WTC11 (cell line): ENCODE results near the gene MMP7. TPM values are rescaled to one million over a fixed set of nuclear protein-coding genes. Genes with fewer than 3 reads are reported as not detected.

Source experiments
- ATAC-seq: fragments of 200-7000 bp; cut with Tn5 transposase; 2 replicates; pipeline ENCODE4 v1.10.0; 2021; ENCODE audit warnings: mild to moderate bottlenecking, moderate library complexity
- CTCF ChIA-PET: fragments of 300-600 bp; sonication (Branson Sonifier 250); formaldehyde crosslinking; loops from one replicate; lab custom pipeline; 2021; ENCODE audit warnings: antibody characterized with exemption; lab: Charles Lee
- POLR2A ChIA-PET: fragments of 350-600 bp; sonication (Branson Sonifier 250); formaldehyde crosslinking; loops from one replicate; lab custom pipeline; 2021; ENCODE audit warnings: antibody characterized with exemption; lab: Charles Lee
- DNase-seq: peaks from one replicate; pipeline ENCODE4 v3.0.0; 2021; ENCODE audit warnings: low spot score
- H3K27ac Mint-ChIP-seq: 2 replicates; pipeline ENCODE4 v1.8.0; 2021; ENCODE audit warnings: mixed read lengths
- H3K27me3 Mint-ChIP-seq: 2 replicates; pipeline ENCODE4 v1.8.0; 2021; ENCODE audit warnings: low read depth, mild to moderate bottlenecking, moderate library complexity, mixed read lengths
- H3K36me3 Mint-ChIP-seq: 2 replicates; pipeline ENCODE4 v1.8.0; 2021; ENCODE audit warnings: mixed read lengths
- H3K4me1 Mint-ChIP-seq: 2 replicates; pipeline ENCODE4 v1.8.0; 2022; ENCODE audit warnings: mixed read lengths
- H3K4me3 Mint-ChIP-seq: 2 replicates; pipeline ENCODE4 v1.8.0; 2021; ENCODE audit warnings: mild to moderate bottlenecking, moderate library complexity, mixed read lengths
- H3K9me3 Mint-ChIP-seq: 2 replicates; pipeline ENCODE4 v1.8.0; 2021; ENCODE audit warnings: mixed read lengths
- FOXP1 ChIP-seq: sonication (generic); formaldehyde crosslinking; IDR thresholded peaks from 2 replicates; pipeline ENCODE4 v1.8.0; 2022; ENCODE audit warnings: missing genetic modification reagents, mild to moderate bottlenecking, moderate library complexity, borderline replicate concordance
- GABPB1 ChIP-seq: sonication (generic); formaldehyde crosslinking; IDR thresholded peaks from 2 replicates; pipeline ENCODE4 v1.8.1; 2023; ENCODE audit warnings: mild to moderate bottlenecking, missing genetic modification reagents
- GTF2I ChIP-seq: fragments of 250-450 bp; sonication (Bioruptor Pico); conservative IDR thresholded peaks from 2 replicates; pipeline ENCODE4 v1.4.0; 2021; ENCODE audit warnings: mild to moderate bottlenecking
- JUN ChIP-seq: sonication (generic); formaldehyde crosslinking; IDR thresholded peaks from 2 replicates; pipeline ENCODE4 v1.8.0; 2023; ENCODE audit warnings: mild to moderate bottlenecking, missing genetic modification reagents
- MYBL2 ChIP-seq: sonication (generic); formaldehyde crosslinking; IDR thresholded peaks from 2 replicates; pipeline ENCODE4 v1.8.1; 2023; ENCODE audit warnings: mild to moderate bottlenecking, moderate library complexity, missing genetic modification reagents
- NFATC4 ChIP-seq: fragments of 250-450 bp; sonication (Bioruptor Pico); IDR thresholded peaks from 2 replicates; pipeline ENCODE4 v1.9.0; 2021; ENCODE audit warnings: mild to moderate bottlenecking
- NR3C1 ChIP-seq: sonication (generic); formaldehyde crosslinking; conservative IDR thresholded peaks from 2 replicates; pipeline ENCODE4 v1.8.1; 2023; ENCODE audit warnings: low read depth, mild to moderate bottlenecking, missing genetic modification reagents
- SMAD4 ChIP-seq: sonication (generic); formaldehyde crosslinking; IDR thresholded peaks from 2 replicates; pipeline ENCODE4 v1.8.0; 2022; ENCODE audit warnings: mild to moderate bottlenecking, missing genetic modification reagents
- total RNA-seq: library from RNA; stranded (reverse); gene quantifications from 3 replicates; pipeline ENCODE4 v1.2.3, GENCODE V29; 2021
- TF ChIP-seq, protein P1 (sequence below): fragments of 250-450 bp; sonication (Bioruptor Pico); IDR thresholded peaks from 2 replicates; pipeline ENCODE4 v2.1.2; 2022; ENCODE audit warnings: mild to moderate bottlenecking, moderate library complexity
- TF ChIP-seq, protein P2 (sequence below): sonication (generic); formaldehyde crosslinking; IDR thresholded peaks from 2 replicates; pipeline ENCODE4 v1.8.0; 2023; ENCODE audit warnings: mild to moderate bottlenecking, missing genetic modification reagents
- TF ChIP-seq, protein P3 (sequence below): sonication (generic); formaldehyde crosslinking; conservative IDR thresholded peaks from 2 replicates; pipeline ENCODE4 v1.8.1; 2023; ENCODE audit warnings: mild to moderate bottlenecking, low read depth, missing genetic modification reagents, moderate library complexity
- TF ChIP-seq, protein P4 (sequence below): sonication (generic); formaldehyde crosslinking; conservative IDR thresholded peaks from 2 replicates; pipeline ENCODE4 v1.8.1; 2022; ENCODE audit warnings: mild to moderate bottlenecking, missing genetic modification reagents
- TF ChIP-seq, protein P5 (sequence below): fragments of 250-450 bp; sonication (Bioruptor Pico); IDR thresholded peaks from 2 replicates; pipeline ENCODE4 v1.9.0; 2021; ENCODE audit warnings: mild to moderate bottlenecking

The MMP7 gene
- total RNA-seq, 1 experiment from 2014 or later = 0.50 TPM

DNA sequence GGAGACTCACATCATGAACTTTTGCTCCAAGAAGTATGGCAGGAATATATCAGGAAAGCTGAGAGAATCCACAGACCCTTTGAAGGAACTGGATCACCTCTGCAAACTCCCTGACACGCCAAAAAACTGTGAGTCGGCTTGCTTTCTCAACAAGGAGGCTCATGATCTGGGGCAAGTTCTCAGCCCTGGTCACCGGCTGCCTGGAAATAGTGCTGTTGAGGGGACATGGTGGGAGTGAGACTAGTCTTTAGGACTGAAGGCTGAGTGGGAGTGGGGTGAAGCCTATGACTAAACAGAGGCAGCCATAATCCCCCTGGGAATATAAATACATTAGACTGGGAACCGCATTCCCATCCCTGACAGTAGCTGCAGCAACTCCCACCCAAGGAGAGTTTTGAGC is 8.4 kb upstream of the MMP7 start (continued):
- TF ChIP-seq, protein P1, sequence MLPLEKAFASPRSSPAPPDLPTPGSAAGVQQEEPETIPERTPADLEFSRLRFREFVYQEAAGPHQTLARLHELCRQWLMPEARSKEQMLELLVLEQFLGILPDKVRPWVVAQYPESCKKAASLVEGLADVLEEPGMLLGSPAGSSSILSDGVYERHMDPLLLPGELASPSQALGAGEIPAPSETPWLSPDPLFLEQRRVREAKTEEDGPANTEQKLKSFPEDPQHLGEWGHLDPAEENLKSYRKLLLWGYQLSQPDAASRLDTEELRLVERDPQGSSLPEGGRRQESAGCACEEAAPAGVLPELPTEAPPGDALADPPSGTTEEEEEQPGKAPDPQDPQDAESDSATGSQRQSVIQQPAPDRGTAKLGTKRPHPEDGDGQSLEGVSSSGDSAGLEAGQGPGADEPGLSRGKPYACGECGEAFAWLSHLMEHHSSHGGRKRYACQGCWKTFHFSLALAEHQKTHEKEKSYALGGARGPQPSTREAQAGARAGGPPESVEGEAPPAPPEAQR (CRISPR knock-in tag) = no peak
- TF ChIP-seq, protein P2, sequence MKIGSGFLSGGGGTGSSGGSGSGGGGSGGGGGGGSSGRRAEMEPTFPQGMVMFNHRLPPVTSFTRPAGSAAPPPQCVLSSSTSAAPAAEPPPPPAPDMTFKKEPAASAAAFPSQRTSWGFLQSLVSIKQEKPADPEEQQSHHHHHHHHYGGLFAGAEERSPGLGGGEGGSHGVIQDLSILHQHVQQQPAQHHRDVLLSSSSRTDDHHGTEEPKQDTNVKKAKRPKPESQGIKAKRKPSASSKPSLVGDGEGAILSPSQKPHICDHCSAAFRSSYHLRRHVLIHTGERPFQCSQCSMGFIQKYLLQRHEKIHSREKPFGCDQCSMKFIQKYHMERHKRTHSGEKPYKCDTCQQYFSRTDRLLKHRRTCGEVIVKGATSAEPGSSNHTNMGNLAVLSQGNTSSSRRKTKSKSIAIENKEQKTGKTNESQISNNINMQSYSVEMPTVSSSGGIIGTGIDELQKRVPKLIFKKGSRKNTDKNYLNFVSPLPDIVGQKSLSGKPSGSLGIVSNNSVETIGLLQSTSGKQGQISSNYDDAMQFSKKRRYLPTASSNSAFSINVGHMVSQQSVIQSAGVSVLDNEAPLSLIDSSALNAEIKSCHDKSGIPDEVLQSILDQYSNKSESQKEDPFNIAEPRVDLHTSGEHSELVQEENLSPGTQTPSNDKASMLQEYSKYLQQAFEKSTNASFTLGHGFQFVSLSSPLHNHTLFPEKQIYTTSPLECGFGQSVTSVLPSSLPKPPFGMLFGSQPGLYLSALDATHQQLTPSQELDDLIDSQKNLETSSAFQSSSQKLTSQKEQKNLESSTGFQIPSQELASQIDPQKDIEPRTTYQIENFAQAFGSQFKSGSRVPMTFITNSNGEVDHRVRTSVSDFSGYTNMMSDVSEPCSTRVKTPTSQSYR (CRISPR knock-in tag) = no peak
- TF ChIP-seq, all 79 proteins: peak for 0

DNA sequence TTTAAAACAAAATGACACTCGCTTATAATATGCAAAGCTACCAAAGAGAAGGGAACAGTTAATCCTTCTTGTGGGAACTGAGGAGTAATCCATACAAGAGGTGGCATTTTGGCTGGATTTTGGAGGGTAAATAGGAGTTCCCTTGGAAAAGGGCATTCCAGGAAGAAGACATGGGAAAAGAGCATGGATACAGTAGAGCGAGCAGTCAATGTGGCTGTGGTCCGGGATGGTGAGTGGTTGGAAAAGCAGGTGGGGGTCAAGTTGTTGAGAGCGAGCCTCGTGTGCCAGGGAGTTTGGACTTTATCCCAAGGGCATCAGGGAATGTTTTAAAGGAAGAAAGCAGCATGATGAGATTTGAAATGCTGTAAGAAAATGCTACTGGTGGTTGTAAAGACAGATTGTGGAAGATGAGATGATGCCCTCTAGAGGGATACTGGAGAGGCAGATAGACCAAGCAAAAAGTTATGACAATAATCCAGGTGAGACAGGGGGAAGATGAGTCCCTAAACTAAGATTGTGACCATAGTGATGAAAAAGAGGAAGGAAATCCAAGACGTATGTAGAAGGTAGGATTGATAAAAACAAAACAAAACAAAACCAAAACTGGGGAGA is 3.8 kb upstream of the MMP7 start:
- DNase-seq (no peak), ATAC-seq (peak; percentile 64; the same call in 1 of the 2 replicates)
- POLR2A ChIA-PET = interaction anchor here (0.6 to 1.1 kb wide), 2 partner anchors 9 to 195 kb away, joined by 3 read pairs; no protein-coding TSS in a partner anchor
- Mint-ChIP-seq H3K4me3 (no peak overlapping the region), H3K9me3 (peaks cover 4% of the 10 kb centered on the region; the same call in 1 of the 2 replicates), H3K4me1 (peaks cover 5% of the 10 kb centered on the region), H3K27ac (no peak overlapping the region), H3K27me3 (no peaks in the 10 kb centered on the region), H3K36me3 (no peaks in the 10 kb centered on the region)
- CTCF ChIA-PET = interaction anchor here (1.5 kb wide), 1 partner anchor 79 kb away, joined by 6 read pairs; no protein-coding TSS in a partner anchor
- no peak for TF ChIP-seq MYBL2

DNA sequence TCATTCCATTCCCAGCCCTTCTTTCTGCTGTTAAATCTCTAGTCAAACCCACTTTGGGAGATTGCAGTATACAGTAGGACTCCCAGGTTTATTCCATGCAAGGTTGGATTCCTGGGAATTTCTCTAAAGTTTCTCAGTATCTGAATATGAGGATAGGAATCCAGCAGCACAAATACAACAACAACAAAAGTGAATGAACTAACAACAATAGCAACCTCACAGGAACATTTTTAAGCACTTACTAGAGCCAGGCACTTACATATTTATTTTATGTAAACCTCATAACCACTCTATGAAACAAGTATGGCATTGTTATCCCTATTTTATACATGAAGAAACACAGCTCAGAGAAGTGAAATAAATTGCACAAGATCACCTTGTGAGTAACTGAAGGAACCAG is 1.9 kb downstream of the MMP7 start:
- Mint-ChIP-seq H3K27ac (no peak overlapping the region), H3K4me1 (0 out of 2 replicates have a peak, but pooled peaks cover 3% of the 10 kb centered on the region), H3K36me3 (no peaks in the 10 kb centered on the region), H3K4me3 (no peak overlapping the region)
- ATAC-seq (no peak), DNase-seq (no peak)
- CTCF ChIA-PET = interaction anchor here (0.6 kb wide), 1 partner anchor 85 kb away, joined by 3 read pairs; no protein-coding TSS in a partner anchor
- TF ChIP-seq GTF2I (CRISPR knock-in tag) = no peak
- TF ChIP-seq, protein P3, sequence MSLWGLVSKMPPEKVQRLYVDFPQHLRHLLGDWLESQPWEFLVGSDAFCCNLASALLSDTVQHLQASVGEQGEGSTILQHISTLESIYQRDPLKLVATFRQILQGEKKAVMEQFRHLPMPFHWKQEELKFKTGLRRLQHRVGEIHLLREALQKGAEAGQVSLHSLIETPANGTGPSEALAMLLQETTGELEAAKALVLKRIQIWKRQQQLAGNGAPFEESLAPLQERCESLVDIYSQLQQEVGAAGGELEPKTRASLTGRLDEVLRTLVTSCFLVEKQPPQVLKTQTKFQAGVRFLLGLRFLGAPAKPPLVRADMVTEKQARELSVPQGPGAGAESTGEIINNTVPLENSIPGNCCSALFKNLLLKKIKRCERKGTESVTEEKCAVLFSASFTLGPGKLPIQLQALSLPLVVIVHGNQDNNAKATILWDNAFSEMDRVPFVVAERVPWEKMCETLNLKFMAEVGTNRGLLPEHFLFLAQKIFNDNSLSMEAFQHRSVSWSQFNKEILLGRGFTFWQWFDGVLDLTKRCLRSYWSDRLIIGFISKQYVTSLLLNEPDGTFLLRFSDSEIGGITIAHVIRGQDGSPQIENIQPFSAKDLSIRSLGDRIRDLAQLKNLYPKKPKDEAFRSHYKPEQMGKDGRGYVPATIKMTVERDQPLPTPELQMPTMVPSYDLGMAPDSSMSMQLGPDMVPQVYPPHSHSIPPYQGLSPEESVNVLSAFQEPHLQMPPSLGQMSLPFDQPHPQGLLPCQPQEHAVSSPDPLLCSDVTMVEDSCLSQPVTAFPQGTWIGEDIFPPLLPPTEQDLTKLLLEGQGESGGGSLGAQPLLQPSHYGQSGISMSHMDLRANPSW (CRISPR knock-in tag) = no peak
- no peak for TF ChIP-seq GABPB1
- TF ChIP-seq, all 79 proteins: peak for 0
- POLR2A ChIA-PET = no interaction called here
- no peaks in the 10 kb centered on the region for H3K9me3 Mint-ChIP-seq
- H3K27me3 Mint-ChIP-seq = no peaks in the 10 kb centered on the region

DNA sequence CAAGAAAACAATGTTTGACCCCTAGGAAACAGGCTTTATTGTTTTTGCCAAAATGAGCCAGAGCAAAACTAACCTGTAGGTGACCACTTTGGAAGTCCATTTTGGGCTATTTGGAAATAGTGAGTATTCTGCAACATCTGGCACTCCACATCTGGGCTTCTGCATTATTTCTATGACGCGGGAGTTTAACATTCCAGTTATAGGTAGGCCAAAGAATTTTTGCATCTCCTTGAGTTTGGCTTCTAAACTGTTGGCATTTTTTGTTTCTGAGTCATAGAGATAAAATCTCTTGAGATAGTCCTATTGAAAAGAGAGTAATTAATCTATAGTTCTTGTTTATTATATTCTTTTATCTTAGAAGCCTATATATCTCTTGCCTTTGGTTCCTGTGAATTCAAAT is 2.9 kb downstream of the MMP7 start:
- Mint-ChIP-seq H3K27me3 (no peaks in the 10 kb centered on the region), H3K4me3 (no peak overlapping the region), H3K4me1 (0 out of 2 replicates have a peak, but pooled peaks cover 3% of the 10 kb centered on the region), H3K9me3 (no peaks in the 10 kb centered on the region), H3K27ac (no peak overlapping the region), H3K36me3 (no peaks in the 10 kb centered on the region)
- ATAC-seq (no peak), DNase-seq (no peak)
- ChIA-PET CTCF (no interaction called here), POLR2A (no interaction called here)
- TF ChIP-seq SMAD4 (no peak), FOXP1 (CRISPR knock-in tag) (no peak), JUN (CRISPR knock-in tag) (no peak), NFATC4 (CRISPR knock-in tag) (no peak), GABPB1 (no peak), NR3C1 (CRISPR knock-in tag) (no peak)
- TF ChIP-seq, protein P4, sequence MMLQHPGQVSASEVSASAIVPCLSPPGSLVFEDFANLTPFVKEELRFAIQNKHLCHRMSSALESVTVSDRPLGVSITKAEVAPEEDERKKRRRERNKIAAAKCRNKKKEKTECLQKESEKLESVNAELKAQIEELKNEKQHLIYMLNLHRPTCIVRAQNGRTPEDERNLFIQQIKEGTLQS (CRISPR knock-in tag) = no peak
- TF ChIP-seq, protein P5, sequence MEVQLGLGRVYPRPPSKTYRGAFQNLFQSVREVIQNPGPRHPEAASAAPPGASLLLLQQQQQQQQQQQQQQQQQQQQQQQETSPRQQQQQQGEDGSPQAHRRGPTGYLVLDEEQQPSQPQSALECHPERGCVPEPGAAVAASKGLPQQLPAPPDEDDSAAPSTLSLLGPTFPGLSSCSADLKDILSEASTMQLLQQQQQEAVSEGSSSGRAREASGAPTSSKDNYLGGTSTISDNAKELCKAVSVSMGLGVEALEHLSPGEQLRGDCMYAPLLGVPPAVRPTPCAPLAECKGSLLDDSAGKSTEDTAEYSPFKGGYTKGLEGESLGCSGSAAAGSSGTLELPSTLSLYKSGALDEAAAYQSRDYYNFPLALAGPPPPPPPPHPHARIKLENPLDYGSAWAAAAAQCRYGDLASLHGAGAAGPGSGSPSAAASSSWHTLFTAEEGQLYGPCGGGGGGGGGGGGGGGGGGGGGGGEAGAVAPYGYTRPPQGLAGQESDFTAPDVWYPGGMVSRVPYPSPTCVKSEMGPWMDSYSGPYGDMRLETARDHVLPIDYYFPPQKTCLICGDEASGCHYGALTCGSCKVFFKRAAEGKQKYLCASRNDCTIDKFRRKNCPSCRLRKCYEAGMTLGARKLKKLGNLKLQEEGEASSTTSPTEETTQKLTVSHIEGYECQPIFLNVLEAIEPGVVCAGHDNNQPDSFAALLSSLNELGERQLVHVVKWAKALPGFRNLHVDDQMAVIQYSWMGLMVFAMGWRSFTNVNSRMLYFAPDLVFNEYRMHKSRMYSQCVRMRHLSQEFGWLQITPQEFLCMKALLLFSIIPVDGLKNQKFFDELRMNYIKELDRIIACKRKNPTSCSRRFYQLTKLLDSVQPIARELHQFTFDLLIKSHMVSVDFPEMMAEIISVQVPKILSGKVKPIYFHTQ (CRISPR knock-in tag) = no peak
- TF ChIP-seq, all 79 proteins: peak for 0
